Measurements from ENCODE around the gene IGSF9. TPM values are rescaled to one million over a fixed set of nuclear protein-coding genes. Genes with fewer than 3 reads are reported as not detected.

Gene IGSF9
- total RNA-seq, 1 donor from 2014 or later: 2.2 TPM

DNA sequence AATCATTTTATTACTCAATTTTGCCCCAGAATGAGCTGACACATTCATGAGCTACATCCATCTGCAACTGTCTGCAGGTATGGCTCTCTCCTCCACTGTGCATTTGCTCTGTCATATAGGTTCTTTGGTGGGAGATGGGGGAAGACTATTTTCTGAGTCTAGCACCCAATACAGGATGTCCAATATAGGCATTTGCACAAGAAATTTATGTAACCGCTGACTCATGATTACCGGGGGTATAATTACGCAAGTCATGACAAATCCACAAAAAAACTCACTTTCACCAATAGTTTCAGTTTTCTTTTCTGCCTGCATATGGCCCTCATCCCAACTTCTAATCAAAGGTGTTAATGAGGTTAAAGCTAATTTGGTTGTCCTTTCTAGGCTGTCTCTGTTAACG, 65.4 kb downstream of the IGSF9 start:
- H3K4me1 ChIP-seq: no peaks in the 10 kb centered on the region
- intact Hi-C loops (cut with DNase I): no loop called here
- H3K36me3 ChIP-seq: no peaks in the 10 kb centered on the region
- H3K4me3 ChIP-seq: no peak overlapping the region
- no peak overlapping the region for H3K27ac ChIP-seq
- no peak for ATAC-seq
- DNase-seq: no peak
- TF ChIP-seq, protein P1, sequence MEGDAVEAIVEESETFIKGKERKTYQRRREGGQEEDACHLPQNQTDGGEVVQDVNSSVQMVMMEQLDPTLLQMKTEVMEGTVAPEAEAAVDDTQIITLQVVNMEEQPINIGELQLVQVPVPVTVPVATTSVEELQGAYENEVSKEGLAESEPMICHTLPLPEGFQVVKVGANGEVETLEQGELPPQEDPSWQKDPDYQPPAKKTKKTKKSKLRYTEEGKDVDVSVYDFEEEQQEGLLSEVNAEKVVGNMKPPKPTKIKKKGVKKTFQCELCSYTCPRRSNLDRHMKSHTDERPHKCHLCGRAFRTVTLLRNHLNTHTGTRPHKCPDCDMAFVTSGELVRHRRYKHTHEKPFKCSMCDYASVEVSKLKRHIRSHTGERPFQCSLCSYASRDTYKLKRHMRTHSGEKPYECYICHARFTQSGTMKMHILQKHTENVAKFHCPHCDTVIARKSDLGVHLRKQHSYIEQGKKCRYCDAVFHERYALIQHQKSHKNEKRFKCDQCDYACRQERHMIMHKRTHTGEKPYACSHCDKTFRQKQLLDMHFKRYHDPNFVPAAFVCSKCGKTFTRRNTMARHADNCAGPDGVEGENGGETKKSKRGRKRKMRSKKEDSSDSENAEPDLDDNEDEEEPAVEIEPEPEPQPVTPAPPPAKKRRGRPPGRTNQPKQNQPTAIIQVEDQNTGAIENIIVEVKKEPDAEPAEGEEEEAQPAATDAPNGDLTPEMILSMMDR (IDR thresholded peaks at IDR 0.05): no peak
- H3K9me3 ChIP-seq: no peaks in the 10 kb centered on the region
- no peaks in the 10 kb centered on the region for H3K27me3 ChIP-seq

DNA sequence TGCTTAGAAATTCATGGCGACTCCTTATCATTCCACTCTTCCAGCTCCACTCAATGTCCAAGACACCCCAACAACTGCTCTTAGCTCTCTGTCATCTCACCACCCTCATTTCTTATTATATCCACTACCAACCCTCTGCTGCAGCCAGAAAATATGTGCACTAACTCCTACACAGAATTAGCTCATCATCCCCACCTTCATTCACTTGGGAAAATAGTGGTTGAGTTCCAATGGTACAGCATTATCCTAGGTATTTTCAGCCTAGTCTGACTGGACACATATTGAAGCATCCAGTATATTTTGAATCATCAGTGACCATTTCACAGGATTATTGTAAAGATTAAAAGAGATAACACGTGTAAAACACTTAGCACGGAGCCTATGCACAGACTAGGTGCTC, 66.3 kb downstream of the IGSF9 start:
- TF ChIP-seq, protein P1 (IDR thresholded peaks at IDR 0.05): no peak
- intact Hi-C loops (cut with DNase I): no loop called here
- H3K4me3 ChIP-seq: no peak overlapping the region
- DNase-seq (no peak), ATAC-seq (no peak)
- no peaks in the 10 kb centered on the region for H3K27me3 ChIP-seq
- H3K9me3 ChIP-seq: no peaks in the 10 kb centered on the region
- H3K36me3 ChIP-seq: no peaks in the 10 kb centered on the region
- no peak overlapping the region for H3K27ac ChIP-seq
- no peaks in the 10 kb centered on the region for H3K4me1 ChIP-seq

DNA sequence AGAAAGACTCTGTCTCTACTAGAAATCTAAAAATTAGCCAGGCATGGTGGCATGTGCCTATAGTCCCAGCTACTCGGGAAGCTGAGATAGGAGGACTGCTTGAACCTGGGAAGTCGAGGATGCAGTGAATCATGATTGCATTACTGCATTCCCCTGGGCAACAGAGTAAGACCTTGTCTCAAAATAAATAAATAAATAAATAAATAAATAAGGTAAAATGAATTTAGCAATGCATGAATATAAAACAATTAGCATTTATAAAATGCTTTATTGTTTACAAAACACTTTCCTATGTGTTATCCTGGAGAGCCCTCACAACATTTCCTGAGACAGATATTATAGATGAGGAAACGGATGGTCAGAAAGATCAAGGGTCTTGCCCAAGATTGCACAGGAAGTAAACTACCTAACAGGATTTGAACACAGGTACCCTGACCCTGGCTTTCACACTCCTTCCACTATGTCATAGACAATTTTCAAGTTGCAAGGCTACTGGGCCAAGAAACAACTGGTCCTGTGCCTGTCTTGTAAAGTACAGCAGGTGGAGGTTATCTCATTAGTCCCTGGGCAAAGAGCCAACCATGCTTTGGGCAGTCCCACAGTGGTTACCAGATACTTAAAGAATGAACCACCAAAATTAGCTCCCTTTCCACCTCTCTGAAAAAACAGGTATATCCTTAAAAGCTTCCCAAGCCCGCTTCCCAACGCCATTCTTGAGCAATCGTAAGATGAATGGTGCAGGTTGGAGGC, 67.5 kb downstream of the IGSF9 start:
- TF ChIP-seq, protein P1 (IDR thresholded peaks at IDR 0.05): no peak

More for the DNA sequence above, 67.5 kb downstream of the IGSF9 start:
- H3K36me3 ChIP-seq: no peaks in the 10 kb centered on the region
- DNase-seq (no peak), ATAC-seq (no peak)
- intact Hi-C loops (cut with DNase I): no loop called here
- no peak overlapping the region for H3K27ac ChIP-seq
- no peak overlapping the region for H3K4me3 ChIP-seq
- H3K4me1 ChIP-seq: no peaks in the 10 kb centered on the region
- no peaks in the 10 kb centered on the region for H3K9me3 ChIP-seq
- no peaks in the 10 kb centered on the region for H3K27me3 ChIP-seq

Small RNA genes lying within 50 kb of the gene (microRNA-seq; reads per million reads assigned to microRNA genes)
- not detected for gene MIR4259 (ENCODE audit: borderline microRNAs expressed)

Other genes starting within 250 kb of the IGSF9 start
- 0.26 TPM for gene CRP, start 231.0 kb downstream of the IGSF9 start, total RNA-seq
- 71.1 TPM for gene DUSP23, start 164.7 kb downstream of the IGSF9 start, total RNA-seq
- 3.2 TPM for gene FCRL6, start 143.3 kb downstream of the IGSF9 start, total RNA-seq
- 34.6 TPM for gene SLAMF8, start 118.7 kb downstream of the IGSF9 start, total RNA-seq
- not detected for gene VSIG8, start 83.0 kb downstream of the IGSF9 start, total RNA-seq
- 1.9 TPM for gene CFAP45, start 45.4 kb downstream of the IGSF9 start, total RNA-seq
- 435 TPM for gene TAGLN2, start 20.1 kb downstream of the IGSF9 start, total RNA-seq
- gene SLAMF9, start 8.6 kb upstream of the IGSF9 start, total RNA-seq: not detected
- gene PIGM, start 86.4 kb upstream of the IGSF9 start, total RNA-seq: 7.1 TPM
- not detected for gene KCNJ10, start 124.5 kb upstream of the IGSF9 start, total RNA-seq
- gene KCNJ9, start 135.9 kb upstream of the IGSF9 start, total RNA-seq: not detected
- gene IGSF8, start 153.0 kb upstream of the IGSF9 start, total RNA-seq: 37.5 TPM
- gene ATP1A2, start 170.1 kb upstream of the IGSF9 start, total RNA-seq: 5.6 TPM
- 0.96 TPM for gene ATP1A4, start 206.0 kb upstream of the IGSF9 start, total RNA-seq
- 0.41 TPM for gene CASQ1, start 245.0 kb upstream of the IGSF9 start, total RNA-seq